K562 (cell line): Measurements from ENCODE around the gene CFAP92. TPM values are rescaled to one million over a fixed set of nuclear protein-coding genes. Genes with fewer than 3 reads are reported as not detected.

Experiments
- ATAC-seq: fragments of 200-7000 bp; cut with Tn5 transposase; 3 replicates; pipeline ENCODE4 v1.9.1; 2020; ENCODE audit warnings: moderate library complexity
- BruUV-seq: library from RNA; stranded (reverse); fragments of 400-500 nt; replicated peaks from 2 replicates; lab custom pipeline; 2021; lab: Mats Ljungman, UMichigan
- CTCF ChIA-PET: fragments of 300-600 bp; formaldehyde crosslinking; extraction: SDS; loops from one replicate; lab custom pipeline; 2021; ENCODE audit warnings: low intra/inter-chr PET ratio; lab: Yijun Ruan, JAX
- POLR2A ChIA-PET: fragments of 300-600, 350-650 bp; sonication (Branson Sonifier 250); formaldehyde crosslinking; extraction: SDS; loops from one replicate; lab custom pipeline; 2021; ENCODE audit warnings: antibody characterized with exemption, inconsistent platforms; lab: Yijun Ruan, JAX
- DNase-seq, 4 experiments: peaks; one replicate each; pipeline versions ENCODE4 v3.0.0 to v3.0.0-alpha.2; 2011 to 2018; ENCODE audit warnings: low spot score in 3 of 4, mixed read lengths in 3 of 4; ENCODE audit errors: extremely low read depth in 1 of 4
- FAIRE-seq: peaks from 2 replicates; lab custom pipeline; 2011; peaks lifted over from hg19 to GRCh38; lab: Jason Lieb, UNC
- H2AFZ ChIP-seq: 2 replicates; pipeline ENCODE4 v1.6.0; 2011; ENCODE audit warnings: low read depth, low read length, control low read depth, inconsistent platforms
- H3K27ac ChIP-seq: fragments of 200-600 bp; 3 replicates; pipeline ENCODE4 v1.8.0; 2011; ENCODE audit warnings: low read depth, mild to moderate bottlenecking, control low read depth, inconsistent platforms, low read length, moderate library complexity, mixed read lengths; ENCODE audit errors: extremely low read depth
- H3K27me3 ChIP-seq, 2 experiments: fragments of 300-600 bp in 1 of 2; 2 replicates in 1 of 2; 3 replicates in 1 of 2; pipeline versions ENCODE4 v1.6.0 to v1.8.0; 2011; ENCODE audit warnings: inconsistent platforms in 2 of 2, low read length in 2 of 2, mild to moderate bottlenecking in 1 of 2, mixed read lengths in 1 of 2, moderate library complexity in 1 of 2; ENCODE audit not compliant: control insufficient read depth in 2 of 2, insufficient read depth in 2 of 2
- H3K36me3 ChIP-seq: fragments of 300-600 bp; 3 replicates; pipeline ENCODE4 v1.8.0; 2011; ENCODE audit warnings: mild to moderate bottlenecking, low read length, inconsistent platforms; ENCODE audit not compliant: control insufficient read depth, insufficient read depth
- H3K4me1 ChIP-seq, 2 experiments: fragments of 200-600 bp in 1 of 2; replicated peaks in 1 of 2; 2 replicates in 1 of 2; 3 replicates in 1 of 2; pipeline versions ENCODE4 v1.5.1 to v1.8.0; 2011; ENCODE audit warnings: inconsistent platforms in 2 of 2, low read length in 2 of 2, mild to moderate bottlenecking in 1 of 2, mixed read lengths in 1 of 2, moderate library complexity in 1 of 2; ENCODE audit not compliant: control insufficient read depth in 2 of 2, insufficient read depth in 2 of 2
- H3K4me2 ChIP-seq: 2 replicates; pipeline ENCODE4 v1.6.1; 2011; ENCODE audit warnings: low read length, control low read depth, inconsistent platforms, mixed read lengths; ENCODE audit not compliant: insufficient read depth
- H3K4me3 ChIP-seq: fragments of 200-600 bp; sonication (generic), shearing (Covaris generic); 2 replicates; pipeline ENCODE4 v1.5.1; 2016; ENCODE audit warnings: control low read depth, inconsistent platforms
- H3K79me2 ChIP-seq: fragments of 200-600 bp; 3 replicates; pipeline ENCODE4 v1.8.0; 2011; ENCODE audit warnings: low read length, inconsistent platforms; ENCODE audit not compliant: control insufficient read depth, insufficient read depth
- H3K9ac ChIP-seq, 2 experiments: 2 replicates each; pipeline versions ENCODE4 v1.6.0 to v1.6.1; 2011; ENCODE audit warnings: low read depth in 2 of 2, low read length in 2 of 2, control low read depth in 1 of 2, inconsistent platforms in 1 of 2, mild to moderate bottlenecking in 1 of 2, mixed read lengths in 1 of 2; ENCODE audit not compliant: insufficient read depth in 1 of 2
- H3K9me1 ChIP-seq: one replicate; pipeline ENCODE4 v1.6.0; 2011; ENCODE audit warnings: inconsistent platforms, mild to moderate bottlenecking, low read length, moderate library complexity; ENCODE audit not compliant: control insufficient read depth, insufficient read depth
- H3K9me3 ChIP-seq: replicated peaks from 2 replicates; pipeline ENCODE4 v1.5.1; 2011; ENCODE audit warnings: low read depth, low read length, inconsistent platforms; ENCODE audit not compliant: control insufficient read depth, insufficient read depth
- H4K20me1 ChIP-seq: replicated peaks from 2 replicates; pipeline ENCODE4 v1.6.1; 2011; ENCODE audit warnings: low read length, inconsistent platforms, mixed read lengths; ENCODE audit not compliant: control insufficient read depth, insufficient read depth
- ATF1 ChIP-seq, 2 experiments: fragments of 450-650 bp in 1 of 2; IDR thresholded peaks; 2 replicates each; pipeline ENCODE4 v1.6.1; 2016; ENCODE audit warnings: missing compliant biosample characterization in 1 of 2, missing genetic modification characterization in 1 of 2
- CEBPG ChIP-seq, 3 experiments: fragments of 200-800 bp in 1 of 3; sonication (Bioruptor generic) in 1 of 3; sonication (generic) in 1 of 3; formaldehyde crosslinking in 1 of 3; IDR thresholded peaks in 2 of 3; conservative IDR thresholded peaks in 1 of 3; 2 replicates each; pipeline versions ENCODE4 v1.6.1 to v1.8.0; 2016 to 2022; ENCODE audit warnings: missing compliant biosample characterization in 2 of 3, missing genetic modification characterization in 2 of 3, mild to moderate bottlenecking in 1 of 3, missing genetic modification reagents in 1 of 3
- CREB1 ChIP-seq, 2 experiments: sonication (generic) in 1 of 2; formaldehyde crosslinking in 1 of 2; IDR thresholded peaks; 2 replicates each; pipeline versions ENCODE4 v1.6.1 to v1.8.0; 2012 to 2022; ENCODE audit warnings: inconsistent platforms in 1 of 2, mild to moderate bottlenecking in 1 of 2, missing genetic modification reagents in 1 of 2, moderate library complexity in 1 of 2
- DPF2 ChIP-seq: fragments of 450-650 bp; IDR thresholded peaks from 2 replicates; pipeline ENCODE4 v1.6.1; 2016
- EZH2 ChIP-seq: IDR thresholded peaks from 2 replicates; pipeline ENCODE4 v1.6.1; 2012; ENCODE audit warnings: low read depth, mild to moderate bottlenecking, inconsistent platforms, low read length, borderline replicate concordance
- RBM14 ChIP-seq: fragments of 200-400 bp; formaldehyde crosslinking; IDR thresholded peaks from 2 replicates; pipeline ENCODE4 v1.6.1; 2018; ENCODE audit warnings: low read depth, mild to moderate bottlenecking, low read length, moderate library complexity, borderline replicate concordance; ENCODE audit not compliant: insufficient read depth
- SMARCE1 ChIP-seq: fragments of 450-650 bp; IDR thresholded peaks from 2 replicates; pipeline ENCODE4 v1.7.1; 2016; ENCODE audit warnings: mild to moderate bottlenecking
- TAL1 ChIP-seq: fragments of 450-650 bp; IDR thresholded peaks from 2 replicates; pipeline ENCODE4 v1.6.1; 2016; ENCODE audit warnings: mild to moderate bottlenecking
- TOE1 ChIP-seq, 2 experiments: fragments of 450-650 bp in 1 of 2; sonication (generic) in 1 of 2; formaldehyde crosslinking in 1 of 2; IDR thresholded peaks; 2 replicates each; pipeline versions ENCODE4 v1.7.1 to v1.8.0; 2016 to 2022; ENCODE audit warnings: borderline replicate concordance in 2 of 2, mild to moderate bottlenecking in 2 of 2, antibody characterized with exemption in 1 of 2, inconsistent platforms in 1 of 2, low read depth in 1 of 2, missing genetic modification reagents in 1 of 2, moderate library complexity in 1 of 2
- ZNF140 ChIP-seq: fragments of 250-450 bp; sonication (Bioruptor Pico); IDR thresholded peaks from 2 replicates; pipeline ENCODE4 v1.8.0; 2021; ENCODE audit warnings: moderate library complexity, mild to moderate bottlenecking, inconsistent platforms
- ZNF699 ChIP-seq: fragments of 250-450 bp; sonication (Bioruptor Pico); IDR thresholded peaks from 2 replicates; pipeline ENCODE4 v1.8.0; 2021; ENCODE audit warnings: mild to moderate bottlenecking, moderate library complexity; ENCODE audit not compliant: insufficient replicate concordance
- ZNF778 ChIP-seq: fragments of 450-650 bp; formaldehyde crosslinking; IDR thresholded peaks from 2 replicates; pipeline ENCODE4 v1.4.0; 2020; ENCODE audit warnings: mild to moderate bottlenecking, moderate library complexity
- WGBS: fragments of 100-300 bp; shearing (Covaris generic); methylation state at CpG from one replicate; pipeline ENCODE4 v1.1.6; 2016; ENCODE audit warnings: low coverage, mixed read lengths; ENCODE audit not compliant: insufficient coverage; ENCODE audit errors: missing lambda C conversion rate; 5-methylcytosine and 5-hydroxymethylcytosine counted together
- in situ Hi-C: fragments of 300-500 bp; cut with MboI; formaldehyde crosslinking; loops from 4 replicates; pipeline ENCODE4 v1.15.0; 2018; ENCODE audit warnings: inconsistent platforms, mixed read lengths
- intact Hi-C: fragments of 100-400 bp; cut with micrococcal nuclease; formaldehyde crosslinking; loops from 2 replicates; pipeline ENCODE4 v1.14.2; 2022
- polyA plus RNA-seq, 8 experiments: library from polyadenylated mRNA; depleted of rRNA in 4 of 8; stranded (reverse) in 5 of 8; unstranded in 3 of 8; fragments of >200 nt; fragmentation: Nextera tagmentation in 2 of 8; fragmentation: Illumina TruSeq in 1 of 8; extraction: Ambion mirVana in 2 of 8; extraction: Trizol in 1 of 8; gene quantifications; 2 replicates each; pipeline versions ENCODE4 v1.2.1 to v1.2.3, GENCODE V29; 2011 to 2014; ENCODE audit warnings: inconsistent platforms in 1 of 8, missing spikeins in 1 of 8
- total RNA-seq, 7 experiments: library from RNA; depleted of rRNA in 6 of 7; stranded (reverse); fragments of >200 nt in 6 of 7; fragmentation: Illumina TruSeq in 2 of 7; extraction: Trizol in 2 of 7; gene quantifications; 2 replicates each; pipeline versions ENCODE4 v1.2.1 to v1.2.3, GENCODE V29; 2011 to 2021; ENCODE audit warnings: low replicate concordance in 1 of 7
- TF ChIP-seq, protein P1 (sequence below): fragments of 250-450 bp; sonication (Bioruptor Pico); IDR thresholded peaks from 2 replicates; pipeline ENCODE4 v1.5.0; 2020; ENCODE audit warnings: mild to moderate bottlenecking

The CFAP92 gene
- total and polyA plus RNA-seq, 9 of the 15 experiments (the other 6 are each of a cell fraction or from before 2014, with no cell fraction given) = 0.06 to 0.62 (median 0.36) TPM

- TF ChIP-seq, protein P1, sequence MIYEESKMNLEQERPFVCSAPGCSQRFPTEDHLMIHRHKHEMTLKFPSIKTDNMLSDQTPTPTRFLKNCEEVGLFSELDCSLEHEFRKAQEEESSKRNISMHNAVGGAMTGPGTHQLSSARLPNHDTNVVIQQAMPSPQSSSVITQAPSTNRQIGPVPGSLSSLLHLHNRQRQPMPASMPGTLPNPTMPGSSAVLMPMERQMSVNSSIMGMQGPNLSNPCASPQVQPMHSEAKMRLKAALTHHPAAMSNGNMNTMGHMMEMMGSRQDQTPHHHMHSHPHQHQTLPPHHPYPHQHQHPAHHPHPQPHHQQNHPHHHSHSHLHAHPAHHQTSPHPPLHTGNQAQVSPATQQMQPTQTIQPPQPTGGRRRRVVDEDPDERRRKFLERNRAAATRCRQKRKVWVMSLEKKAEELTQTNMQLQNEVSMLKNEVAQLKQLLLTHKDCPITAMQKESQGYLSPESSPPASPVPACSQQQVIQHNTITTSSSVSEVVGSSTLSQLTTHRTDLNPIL (CRISPR knock-in tag) = no peak
- TF ChIP-seq CEBPG (CRISPR knock-in tag; IDR thresholded peaks at IDR 0.05) = no peak
- no peak for TF ChIP-seq CEBPG (tag; conservative IDR thresholded peaks at IDR 0.05 in 1 of 2, IDR thresholded peaks at IDR 0.05 in 1 of 2)
- no peak for TF ChIP-seq RBM14
- no peak for TF ChIP-seq TOE1 (IDR thresholded peaks at IDR 0.05; ENCODE audit: borderline replicate concordance)
- no peak for TF ChIP-seq TOE1 (CRISPR knock-in tag; IDR thresholded peaks at IDR 0.05; ENCODE audit: borderline replicate concordance, low read depth)
Observed at GRCh38 chr3:128873244-128874022, 120.4 kb downstream of the CFAP92 start (continued).

- Histone ChIP-seq H3K9ac (peak overlapping the region in 1 of 2 experiments; percentile 65; a peak in 2 of 4 replicates), H3K36me3 (peaks cover 2% of the 10 kb centered on the region; the same call in 1 of the 3 replicates), H4K20me1 (no peaks in the 10 kb centered on the region), H3K9me3 (no peaks in the 10 kb centered on the region), H3K79me2 (peaks cover 2% of the 10 kb centered on the region; the same call in 1 of the 3 replicates), H3K4me3 (no peak overlapping the region), H3K4me2 (no peak overlapping the region; the same call in 1 of the 2 replicates), H3K9me1 (no peaks in the 10 kb centered on the region), H3K27me3 (no peaks in the 10 kb centered on the region), H3K4me1 (peaks cover 4 to 11% of the 10 kb centered on the region in 2 experiments; a peak in 4 of 5 replicates), H2AFZ (peak overlapping the region; percentile 55; the same call in 1 of the 2 replicates), H3K27ac (no peak overlapping the region; the same call in 2 of the 3 replicates)
- peak; percentile 44 for ATAC-seq
- intact Hi-C loops = no loop called here
- WGBS = 21% methylated on average over 8 of the region's 8 CpGs
- in situ Hi-C loops = no loop called here
- BruUV-seq = no TSS peak
- FAIRE-seq = no peak
- ChIA-PET POLR2A (no interaction called here), CTCF (no interaction called here)
- DNase-seq = peak in 1 of 4 experiments; percentile 40
- TF ChIP-seq CREB1 (IDR thresholded peaks at IDR 0.05) (0 out of 2 replicates have a peak, but pooled peaks have one; percentile 21), CREB1 (CRISPR knock-in tag; IDR thresholded peaks at IDR 0.05) (no peak), TAL1 (0 out of 2 replicates have a peak, but pooled peaks have one; percentile 32), ZNF699 (no peak), ATF1 (CRISPR knock-in tag; IDR thresholded peaks at IDR 0.05) (no peak), ATF1 (tag; IDR thresholded peaks at IDR 0.05) (peak; percentile 24; the same call in 1 of the 2 replicates), EZH2 (no peak), ZNF778 (CRISPR knock-in tag) (no peak), ZNF140 (CRISPR knock-in tag) (no peak), DPF2 (peak; percentile 27; the same call in 1 of the 2 replicates), SMARCE1 (no peak)
Observed at GRCh38 chr3:128872744-128873143, 121.1 kb downstream of the CFAP92 start.
